GM12878 (cell line): ENCODE measurements around the gene PRKCI. TPM values are rescaled to one million over a fixed set of nuclear protein-coding genes. Genes with fewer than 3 reads are reported as not detected.

Source experiments
- ATAC-seq: fragments of 200-7000 bp; cut with Tn5 transposase; 3 replicates; pipeline ENCODE4 v1.9.1; 2020; ENCODE audit warnings: mild to moderate bottlenecking, moderate library complexity
- BruUV-seq: library from RNA; stranded (reverse); fragments of 400-500 nt; replicated peaks from 2 replicates; lab custom pipeline; 2021; lab: Mats Ljungman, UMichigan
- CTCF ChIA-PET: fragments of 300-600 bp; sonication (Branson Sonifier 250); formaldehyde crosslinking; extraction: SDS; loops from one replicate; lab custom pipeline; 2021; ENCODE audit warnings: inconsistent platforms; lab: Yijun Ruan, JAX
- POLR2A ChIA-PET: fragments of 350-600 bp; formaldehyde crosslinking; extraction: SDS; loops from one replicate; lab custom pipeline; 2021; ENCODE audit warnings: inconsistent platforms; lab: Charles Lee
- RAD21 ChIA-PET: fragments of 300-600 bp; sonication (Branson Sonifier 250); formaldehyde crosslinking; loops from one replicate; lab custom pipeline; 2023; ENCODE audit warnings: antibody characterized with exemption; ENCODE audit not compliant: unreplicated experiment; lab: Charles Lee
- SMC1A ChIA-PET: fragments of 300-600 bp; sonication (Branson Sonifier 250); formaldehyde crosslinking; loops from one replicate; lab custom pipeline; 2023; ENCODE audit not compliant: unreplicated experiment, uncharacterized antibody; lab: Charles Lee
- DNase-seq: peaks from one replicate; pipeline ENCODE4 v3.0.0-alpha.2; 2011; ENCODE audit warnings: low read depth, low spot score
- FAIRE-seq: peaks from 3 replicates; lab custom pipeline; 2011; peaks lifted over from hg19 to GRCh38; lab: Jason Lieb, UNC
- H2AFZ ChIP-seq: 2 replicates; pipeline ENCODE4 v1.6.0; 2011; ENCODE audit warnings: low read depth, low read length, control low read depth; ENCODE audit not compliant: control insufficient read depth
- H3K27ac ChIP-seq: 2 replicates; pipeline ENCODE4 v1.5.1; 2011; ENCODE audit warnings: control low read depth; ENCODE audit not compliant: control insufficient read depth, insufficient read depth
- H3K27me3 ChIP-seq, 2 experiments: replicated peaks in 1 of 2; 2 replicates each; pipeline versions ENCODE4 v1.6.0 to v1.6.1; 2011; ENCODE audit warnings: low read length in 1 of 2; ENCODE audit not compliant: control insufficient read depth in 2 of 2, insufficient read depth in 2 of 2
- H3K36me3 ChIP-seq, 2 experiments: 2 replicates each; pipeline ENCODE4 v1.5.1; 2011; ENCODE audit warnings: low read length in 1 of 2; ENCODE audit not compliant: control insufficient read depth in 2 of 2, insufficient read depth in 2 of 2
- H3K4me1 ChIP-seq: 2 replicates; pipeline ENCODE4 v1.6.1; 2011; ENCODE audit warnings: mild to moderate bottlenecking, low read length, moderate library complexity, mixed read lengths; ENCODE audit not compliant: control insufficient read depth, insufficient read depth
- H3K4me2 ChIP-seq: 2 replicates; pipeline ENCODE4 v1.6.0; 2011; ENCODE audit warnings: control low read depth; ENCODE audit not compliant: control insufficient read depth, insufficient read depth
- H3K4me3 ChIP-seq: fragments of 200-600 bp; sonication (generic); 2 replicates; pipeline ENCODE4 v1.5.1; 2016
- H3K79me2 ChIP-seq: 2 replicates; pipeline ENCODE4 v1.6.0; 2011; ENCODE audit warnings: low read length; ENCODE audit not compliant: control insufficient read depth, insufficient read depth
- H3K9ac ChIP-seq: 2 replicates; pipeline ENCODE4 v1.8.0; 2011; ENCODE audit warnings: low read length, control low read depth, mixed read lengths; ENCODE audit not compliant: control insufficient read depth, insufficient read depth
- H3K9me3 ChIP-seq: replicated peaks from 3 replicates; pipeline ENCODE4 v1.5.1; 2011; ENCODE audit warnings: mild to moderate bottlenecking, low read length; ENCODE audit not compliant: control insufficient read depth, insufficient read depth
- H4K20me1 ChIP-seq: 2 replicates; pipeline ENCODE4 v1.6.0; 2011; ENCODE audit not compliant: control insufficient read depth, insufficient read depth
- BCL3 ChIP-seq: IDR thresholded peaks from 2 replicates; pipeline ENCODE4 v1.6.1; 2011; ENCODE audit warnings: borderline replicate concordance, low read depth, mild to moderate bottlenecking, moderate library complexity, low read length; ENCODE audit not compliant: insufficient read depth, poor library complexity, severe bottlenecking
- CUX1 ChIP-seq: IDR thresholded peaks from 2 replicates; pipeline ENCODE4 v1.6.1; 2012; ENCODE audit warnings: improper control_type of control experiment, low read depth, low read length; ENCODE audit not compliant: insufficient replicate concordance
- E2F4 ChIP-seq: IDR thresholded peaks from 2 replicates; pipeline ENCODE4 v1.6.1; 2012; ENCODE audit warnings: low read depth, low read length, improper control_type of control experiment
- IRF3 ChIP-seq: fragments of 450-650 bp; IDR thresholded peaks from 2 replicates; pipeline ENCODE4 v1.6.1; 2014; ENCODE audit warnings: mild to moderate bottlenecking
- IRF4 ChIP-seq: IDR thresholded peaks from 2 replicates; pipeline ENCODE4 v1.6.1; 2011; ENCODE audit warnings: low read depth, low read length
- NKRF ChIP-seq: fragments of 450-650 bp; conservative IDR thresholded peaks from 2 replicates; pipeline ENCODE4 v1.6.1; 2017; ENCODE audit warnings: mild to moderate bottlenecking, moderate library complexity
- POLR2A ChIP-seq: IDR thresholded peaks from 2 replicates; pipeline ENCODE4 v1.6.1; 2011; ENCODE audit warnings: low read depth, mild to moderate bottlenecking, low read length
- SREBF1 ChIP-seq: IDR thresholded peaks from 2 replicates; pipeline ENCODE4 v1.6.1; 2012; ENCODE audit warnings: mild to moderate bottlenecking, low read length
- ZBTB4 ChIP-seq: fragments of 450-650 bp; formaldehyde crosslinking; IDR thresholded peaks from 2 replicates; pipeline ENCODE4 v1.4.0; 2022; ENCODE audit warnings: mild to moderate bottlenecking, moderate library complexity
- WGBS: methylation state at CpG from one replicate; pipeline ENCODE4 v1.1.6; 2016; ENCODE audit warnings: low lambda C conversion rate; ENCODE audit not compliant: insufficient replicate concordance, insufficient coverage; ENCODE audit errors: missing lambda C conversion rate; 5-methylcytosine and 5-hydroxymethylcytosine counted together
- in situ Hi-C: fragments of 300-500 bp; cut with MboI; formaldehyde crosslinking; loops from 9 replicates; pipeline ENCODE4 v1.14.3; 2018; ENCODE audit warnings: mixed read lengths
- intact Hi-C: fragments of 100-400 bp; cut with micrococcal nuclease; formaldehyde crosslinking; loops from one replicate; pipeline ENCODE4 v1.14.2; 2022; ENCODE audit not compliant: unreplicated experiment
- polyA plus RNA-seq, 11 experiments: library from polyadenylated mRNA; depleted of rRNA in 4 of 11; unstranded in 6 of 11; stranded (reverse) in 5 of 11; fragments of >200 nt; fragmentation: Nextera tagmentation in 4 of 11; fragmentation: Illumina TruSeq in 1 of 11; extraction: Ambion mirVana in 4 of 11; extraction: Trizol in 1 of 11; gene quantifications; 1 replicate in 1 of 11; 2 replicates in 10 of 11; pipeline versions ENCODE4 v1.2.1 to v1.2.3, GENCODE V29; 2011 to 2016; ENCODE audit warnings: inconsistent platforms in 2 of 11, missing spikeins in 2 of 11, low read depth in 1 of 11
- total RNA-seq, 4 experiments: library from RNA; depleted of rRNA in 3 of 4; stranded (reverse); fragments of >200 nt in 3 of 4; fragmentation: Illumina TruSeq in 1 of 4; extraction: Trizol in 1 of 4; gene quantifications; 2 replicates each; pipeline versions ENCODE4 v1.2.1 to v1.2.3, GENCODE V29; 2013 to 2021

Gene PRKCI
- total and polyA plus RNA-seq, 10 of the 15 experiments (the other 5 are each of a cell fraction or from before 2014, with no cell fraction given), result 3.5 to 15.4 (median 11.8) TPM

GRCh38 chr3:170274641-170275040 lies 52.4 kb downstream of the PRKCI start:
- peak; percentile 27 for ATAC-seq
- TF ChIP-seq IRF4 (no peak), POLR2A (no peak), BCL3 (no peak), E2F4 (no peak), IRF3 (no peak), NKRF (no peak), SREBF1 (no peak), ZBTB4 (CRISPR knock-in tag) (no peak), CUX1 (no peak)

More at GRCh38 chr3:170274641-170275040, 52.4 kb downstream of the PRKCI start:
- ChIA-PET CTCF (interaction anchor here (1.0 kb wide), 1 partner anchor 139 kb away, joined by 3 read pairs; no protein-coding TSS in a partner anchor), SMC1A (interaction anchor here (0.5 to 1.4 kb wide), 5 partner anchors 9 to 88 kb away, joined by 3 to 5 read pairs (median 4); no protein-coding TSS in a partner anchor), POLR2A (interaction anchor here (1.1 kb wide), 1 partner anchor 15 kb away, joined by 5 read pairs; no protein-coding TSS in a partner anchor), RAD21 (no interaction called here)
- 0% methylated on average over 2 of the region's 2 CpGs for WGBS
- H3K27me3 ChIP-seq, result no peaks in the 10 kb centered on the region
- no peak overlapping the region for H3K4me3 ChIP-seq
- no TSS peak for BruUV-seq
- FAIRE-seq (no peak), DNase-seq (no peak)
- H4K20me1 ChIP-seq, result no peaks in the 10 kb centered on the region
- no peaks in the 10 kb centered on the region for H3K9me3 ChIP-seq
- H3K27ac ChIP-seq, result no peak overlapping the region
- H2AFZ ChIP-seq, result no peak overlapping the region
- H3K79me2 ChIP-seq, result no peaks in the 10 kb centered on the region
- no peak overlapping the region for H3K4me2 ChIP-seq
- no peaks in the 10 kb centered on the region for H3K4me1 ChIP-seq
- H3K36me3 ChIP-seq, result peaks cover 0 to 3% of the 10 kb centered on the region in 2 experiments; a peak in 1 of 4 replicates
- in situ Hi-C loops, result no loop called here
- H3K9ac ChIP-seq, result no peak overlapping the region
- intact Hi-C loops, result no loop called here
